NCI-H1930 (cell line): ENCODE data around the gene LRRC19.
A peak's percentile ranks its signal among the peaks of the same experiment; 100 is the strongest.

Source experiments
- DNase-seq, 2 experiments: peaks; one replicate each; lab custom pipeline; 2025; lab: John Stamatoyannopoulos, UW

The LRRC19 gene

GRCh38 chr9:26955921-26956859, 49.3 kb downstream of the LRRC19 start, which contains the start of gene IFT74:
Gene IFT74 (plus strand): TSS chr9:26956412. CDS start chr9:26961968, 5,556 bp downstream.
- peak; percentile 98 to 99 for DNase-seq

GRCh38 chr9:26955222-26955903, 50.1 kb downstream of the LRRC19 start:
- DNase-seq = peak in 1 of 2 experiments; percentile 19

- no peak for DNase-seq
These were observed 51.4 kb downstream of the LRRC19 start for GRCh38 chr9:26954050-26954508.

- DNase-seq = no peak
These were observed 53.7 kb downstream of the LRRC19 start for GRCh38 chr9:26951794-26952193.

GRCh38 chr9:26950521-26950920, 55.0 kb downstream of the LRRC19 start:
- DNase-seq = no peak

- no peak for DNase-seq
These were observed 55.8 kb downstream of the LRRC19 start for GRCh38 chr9:26949637-26950069.

- no peak for DNase-seq
These were observed 57.7 kb downstream of the LRRC19 start for GRCh38 chr9:26947736-26948135.

- peak; percentile 92 to 94 for DNase-seq
These were observed 58.4 kb downstream of the LRRC19 start, which contains the start of gene PLAA for GRCh38 chr9:26946753-26947727. Gene PLAA (minus strand): TSS chr9:26947242. CDS start chr9:26947045, 197 bp downstream.

GRCh38 chr9:26945591-26945990, 59.9 kb downstream of the LRRC19 start:
- DNase-seq = no peak
